ENCODE measurements around the gene TGFA.

The TGFA gene

GRCh38 chr2:70552501-70553333 lies 909 bp downstream of the TGFA start:
- no peak for DNase-seq

- DNase-seq = no peak
Measured at GRCh38 chr2:70551167-70551566, 2.5 kb downstream of the TGFA start.

DNA sequence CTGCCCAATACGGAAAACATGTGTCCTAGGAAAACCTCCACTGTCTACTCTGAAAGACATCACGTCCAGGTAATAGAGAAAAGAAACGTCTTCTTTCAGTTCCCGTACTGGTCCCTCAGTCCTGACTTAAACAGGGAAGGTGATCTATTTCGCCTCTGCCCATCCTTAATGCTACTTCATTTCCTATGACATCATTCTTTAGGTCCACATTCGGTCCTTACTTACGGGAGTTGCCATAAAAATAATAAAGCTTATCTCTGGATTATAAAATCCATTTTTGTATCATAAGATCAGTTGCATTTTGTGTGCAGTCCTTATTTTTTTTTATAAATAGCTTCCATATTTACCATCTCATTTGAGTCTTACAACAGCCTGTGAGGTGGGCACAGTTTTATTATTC lies 3.7 kb downstream of the TGFA start:
- no peak for DNase-seq

- no peak for DNase-seq
Measured at GRCh38 chr2:70549064-70549710, 4.4 kb downstream of the TGFA start.

DNA sequence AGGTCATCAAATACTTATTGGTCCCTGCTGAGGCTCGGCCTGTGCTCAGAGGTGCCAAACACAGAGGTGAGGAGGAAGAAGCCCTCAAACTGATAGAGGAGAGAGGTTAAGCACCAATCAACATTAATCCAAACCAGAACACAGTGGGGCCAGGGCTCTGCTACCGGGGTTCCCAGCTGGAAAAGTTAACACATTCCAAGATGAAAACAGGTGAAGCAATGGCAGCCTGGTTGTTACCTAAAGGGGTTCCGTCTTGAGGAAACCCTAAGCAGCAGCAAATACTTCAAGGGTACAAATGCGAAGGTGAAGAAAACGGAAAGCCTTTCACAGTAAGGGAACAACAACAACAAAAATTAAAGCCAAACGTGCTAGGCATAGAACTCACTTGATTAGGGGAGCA lies 5.4 kb downstream of the TGFA start:
- DNase-seq = no peak

GRCh38 chr2:70546885-70547284 lies 6.7 kb downstream of the TGFA start:
- DNase-seq = no peak

DNA sequence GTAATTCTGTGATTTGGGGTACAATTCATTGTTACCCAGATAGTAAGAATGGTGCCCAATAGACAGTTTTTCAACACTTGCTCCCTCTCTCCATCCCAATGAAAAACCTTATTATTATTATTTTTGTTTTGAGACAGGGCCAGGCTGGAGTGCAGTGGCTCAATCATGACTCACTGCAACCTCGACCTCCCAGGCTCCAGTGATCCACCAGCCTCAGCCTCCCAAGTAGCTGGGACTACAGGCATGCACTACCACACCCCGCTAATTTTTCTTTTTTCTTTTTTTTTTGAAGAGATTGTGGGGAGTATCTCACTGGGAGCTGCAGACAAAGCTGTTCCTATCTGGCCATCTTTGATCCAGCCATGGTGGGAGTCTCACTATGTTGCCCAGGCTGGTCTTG lies 7.2 kb downstream of the TGFA start:
- DNase-seq = no peak

DNA sequence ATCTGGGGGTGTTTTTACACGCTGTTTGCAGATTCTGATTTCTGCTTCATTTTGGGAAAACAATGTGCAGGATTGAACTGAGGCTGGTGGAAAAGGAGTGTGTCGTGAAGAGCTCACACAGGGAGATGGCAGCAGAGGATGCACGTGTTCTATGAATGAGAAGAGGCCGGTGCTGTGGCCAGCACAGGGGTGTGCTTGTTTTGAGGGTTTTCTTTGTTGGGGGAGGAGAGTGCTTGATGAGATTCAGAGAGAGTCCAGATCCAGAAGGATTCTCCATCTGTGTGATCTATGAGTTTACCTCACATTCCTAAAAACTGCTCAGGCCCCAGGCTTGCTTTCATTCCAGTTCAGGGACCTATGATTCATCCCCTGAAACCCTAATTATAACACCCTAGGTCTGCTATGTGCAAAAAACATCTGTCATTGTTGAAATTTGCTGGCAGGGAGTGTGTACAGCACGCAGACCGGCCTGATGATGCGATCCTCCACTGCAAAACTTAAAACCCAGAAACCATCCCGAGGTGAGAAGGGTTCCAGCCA lies 12.1 kb downstream of the TGFA start:
- no peak for DNase-seq

GRCh38 chr2:70537840-70538239 lies 15.8 kb downstream of the TGFA start:
- no peak for DNase-seq

- no peak for DNase-seq
Measured at GRCh38 chr2:70536517-70537055, 17.0 kb downstream of the TGFA start.

DNA sequence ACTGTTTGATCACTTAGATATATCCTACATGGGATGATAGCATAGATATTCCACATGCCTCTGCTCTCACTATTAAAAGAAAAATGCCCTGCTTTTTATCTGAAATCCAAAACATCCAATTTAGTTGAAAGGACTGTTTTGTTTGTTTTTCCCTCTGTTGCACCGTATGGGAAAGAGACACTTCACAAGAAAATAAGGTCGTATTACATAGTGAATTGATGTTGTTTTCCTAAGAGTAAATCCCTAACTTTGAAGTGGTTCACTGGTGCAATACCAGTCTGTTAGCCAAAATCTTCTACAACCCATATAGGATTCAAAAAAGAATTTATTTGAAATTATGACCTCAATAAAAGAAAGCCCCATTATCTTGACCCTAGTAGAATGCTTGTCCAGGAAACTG lies 18.1 kb downstream of the TGFA start:
- DNase-seq = no peak

- no peak for DNase-seq
Measured at GRCh38 chr2:70534183-70534836, 19.3 kb downstream of the TGFA start.

GRCh38 chr2:70532244-70532935 lies 21.2 kb downstream of the TGFA start:
- DNase-seq = no peak

- DNase-seq = peak; percentile 88
Measured at GRCh38 chr2:70531419-70532086, 22.1 kb downstream of the TGFA start.

GRCh38 chr2:70529610-70530009 lies 24.0 kb downstream of the TGFA start:
- DNase-seq = peak; percentile 79

- DNase-seq = no peak
Measured at GRCh38 chr2:70528929-70529328, 24.7 kb downstream of the TGFA start.

- no peak for DNase-seq
Measured at GRCh38 chr2:70528276-70528675, 25.4 kb downstream of the TGFA start.

DNA sequence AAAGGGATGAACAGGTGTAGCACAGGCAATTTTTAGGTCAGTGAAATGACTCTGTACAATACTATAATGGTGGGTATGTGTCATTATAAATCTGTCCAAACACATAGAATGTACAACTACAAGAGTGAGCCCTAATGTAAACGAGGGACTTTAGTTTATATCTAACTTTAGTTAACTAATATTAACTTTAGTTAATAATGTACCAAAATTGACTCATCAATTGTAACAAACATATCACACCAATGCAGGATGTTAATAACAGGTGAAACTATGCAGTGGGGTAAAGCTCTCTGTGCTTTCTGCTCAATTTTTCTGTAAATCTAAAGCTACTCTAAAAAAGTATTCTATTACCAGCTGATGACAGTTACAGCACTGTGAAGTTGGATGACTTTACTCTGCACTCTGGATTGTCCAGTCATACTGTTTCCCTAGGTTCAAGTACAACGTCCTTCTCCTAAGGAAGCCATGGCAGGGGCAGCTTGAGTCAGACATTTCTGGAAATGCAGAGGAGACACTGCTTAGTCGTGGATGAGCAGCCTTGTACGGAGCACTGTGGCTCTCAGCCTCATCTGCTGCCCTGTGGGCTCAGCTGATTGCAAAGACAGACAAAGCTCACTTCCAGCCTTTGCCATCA lies 26.1 kb downstream of the TGFA start:
- DNase-seq = peak; percentile 66

- no peak for DNase-seq
Measured at GRCh38 chr2:70526126-70526525, 27.5 kb downstream of the TGFA start.

- no peak for DNase-seq
Measured at GRCh38 chr2:70525032-70525431, 28.6 kb downstream of the TGFA start.

Measured in suppressor macrophage treated with lipopolysaccharide for 4 hours (primary cell).